DOHH2 (cell line): Measurements from ENCODE around the gene F11R.

Experiments
- H3F3A ChIP-seq: fragments of 200-600 bp; sonication (generic), shearing (Covaris generic); 2 replicates; pipeline ENCODE4 v1.6.0; 2016; ENCODE audit warnings: antibody characterized with exemption, mild to moderate bottlenecking; ENCODE audit not compliant: control insufficient read depth, insufficient read depth
- H3K27ac ChIP-seq: fragments of 200-600 bp; sonication (generic); 2 replicates; pipeline ENCODE4 v1.5.1; 2014; ENCODE audit warnings: low read depth, mild to moderate bottlenecking, low read length, moderate library complexity
- H3K27me3 ChIP-seq: fragments of 200-600 bp; sonication (generic); 2 replicates; pipeline ENCODE4 v1.6.1; 2014; ENCODE audit warnings: mild to moderate bottlenecking, low read length, mixed read lengths; ENCODE audit not compliant: control insufficient read depth
- H3K36me3 ChIP-seq: fragments of 200-600 bp; sonication (generic); 2 replicates; pipeline ENCODE4 v1.6.1; 2014; ENCODE audit warnings: mild to moderate bottlenecking, low read length, moderate library complexity, mixed read lengths; ENCODE audit not compliant: control insufficient read depth
- H3K4me1 ChIP-seq: fragments of 200-600 bp; sonication (generic); 2 replicates; pipeline ENCODE4 v1.6.1; 2014; ENCODE audit warnings: mild to moderate bottlenecking, low read length, mixed read lengths; ENCODE audit not compliant: control insufficient read depth
- H3K4me2 ChIP-seq: fragments of 200-600 bp; sonication (generic); 2 replicates; pipeline ENCODE4 v1.6.0; 2014; ENCODE audit warnings: mild to moderate bottlenecking, low read length, moderate library complexity
- H3K4me3 ChIP-seq: fragments of 200-600 bp; sonication (generic); 2 replicates; pipeline ENCODE4 v1.5.1; 2014; ENCODE audit warnings: mild to moderate bottlenecking, low read length, mixed read lengths
- H3K79me2 ChIP-seq: fragments of 200-600 bp; sonication (generic); 2 replicates; pipeline ENCODE4 v1.6.1; 2014; ENCODE audit warnings: mild to moderate bottlenecking, low read length, mixed read lengths; ENCODE audit not compliant: control insufficient read depth
- H3K9me2 ChIP-seq: fragments of 200-600 bp; sonication (generic); replicated peaks from 2 replicates; pipeline ENCODE4 v1.6.1; 2014; ENCODE audit warnings: mild to moderate bottlenecking, low read length, mixed read lengths; ENCODE audit not compliant: control insufficient read depth
- H3K9me3 ChIP-seq: fragments of 200-600 bp; sonication (generic); 2 replicates; pipeline ENCODE4 v1.6.1; 2014; ENCODE audit warnings: antibody characterized with exemption, low read length, mixed read lengths; ENCODE audit not compliant: control insufficient read depth, insufficient read depth
- H4K20me1 ChIP-seq: fragments of 200-600 bp; sonication (generic); 2 replicates; pipeline ENCODE4 v1.6.0; 2014; ENCODE audit warnings: low read depth, mild to moderate bottlenecking, antibody characterized with exemption, low read length, moderate library complexity; ENCODE audit not compliant: control insufficient read depth, insufficient read depth
- CTCF ChIP-seq: fragments of 200-600 bp; sonication (generic); IDR thresholded peaks from one replicate; pipeline ENCODE4 v1.5.1; 2014; ENCODE audit warnings: antibody characterized with exemption, mild to moderate bottlenecking, low read depth, low read length; ENCODE audit not compliant: poor library complexity, severe bottlenecking
- EZH2phosphoT487 ChIP-seq: fragments of 200-600 bp; sonication (generic); IDR thresholded peaks from 2 replicates; pipeline ENCODE4 v1.6.1; 2017; ENCODE audit warnings: borderline replicate concordance, mild to moderate bottlenecking, antibody characterized with exemption, low read length, moderate library complexity, mixed read lengths

F11R gene

GRCh38 chr1:160999376-160999775 is 21.6 kb downstream of the F11R start:
- H3K27ac ChIP-seq: no peak overlapping the region
- no peak overlapping the region for H3K4me2 ChIP-seq

GRCh38 chr1:160997323-160998038 is 23.5 kb downstream of the F11R start:
- Histone ChIP-seq H3K4me2 (no peak overlapping the region), H4K20me1 (no peaks in the 10 kb centered on the region; the same call in 1 of the 2 replicates), H3K79me2 (no peaks in the 10 kb centered on the region), H3K36me3 (peaks cover 5% of the 10 kb centered on the region; the same call in 1 of the 2 replicates), H3K27me3 (no peaks in the 10 kb centered on the region), H3F3A (0 out of 2 replicates have a peak, but pooled peaks cover 4% of the 10 kb centered on the region), H3K9me3 (no peaks in the 10 kb centered on the region), H3K4me1 (no peaks in the 10 kb centered on the region), H3K27ac (no peak overlapping the region), H3K4me3 (no peak overlapping the region), H3K9me2 (no peaks in the 10 kb centered on the region)
- no peak for TF ChIP-seq EZH2phosphoT487
- TF ChIP-seq CTCF: peak; percentile 66

More at GRCh38 chr1:160999376-160999775, 21.6 kb downstream of the F11R start:
- TF ChIP-seq CTCF (no peak), EZH2phosphoT487 (no peak)
- Histone ChIP-seq H3K36me3 (peaks cover 5% of the 10 kb centered on the region; the same call in 1 of the 2 replicates), H3K4me3 (no peak overlapping the region), H3K9me2 (no peaks in the 10 kb centered on the region), H4K20me1 (no peaks in the 10 kb centered on the region; the same call in 1 of the 2 replicates), H3K27me3 (no peaks in the 10 kb centered on the region), H3K79me2 (no peaks in the 10 kb centered on the region), H3K9me3 (no peaks in the 10 kb centered on the region), H3F3A (no peaks in the 10 kb centered on the region), H3K4me1 (no peaks in the 10 kb centered on the region)

- no peaks in the 10 kb centered on the region for H3K4me1 ChIP-seq
- H3K9me3 ChIP-seq: no peaks in the 10 kb centered on the region
- H3K79me2 ChIP-seq: no peaks in the 10 kb centered on the region
- no peak for TF ChIP-seq CTCF
- TF ChIP-seq EZH2phosphoT487: no peak
- H3K9me2 ChIP-seq: no peaks in the 10 kb centered on the region
- 0 out of 2 replicates have a peak, but pooled peaks cover 4% of the 10 kb centered on the region for H3F3A ChIP-seq
- no peak overlapping the region for H3K27ac ChIP-seq
- peaks cover 5% of the 10 kb centered on the region; the same call in 1 of the 2 replicates for H3K36me3 ChIP-seq
- H3K4me3 ChIP-seq: no peak overlapping the region
- H3K27me3 ChIP-seq: no peaks in the 10 kb centered on the region
- H4K20me1 ChIP-seq: no peaks in the 10 kb centered on the region; the same call in 1 of the 2 replicates
- no peak overlapping the region for H3K4me2 ChIP-seq
Measured at GRCh38 chr1:160996178-160996577, 24.8 kb downstream of the F11R start.
